Activated B cell treated with CpG ODN at 0.5 μM for 24 hours (primary cell): Measurements from ENCODE around the gene PLTP. TPM values are rescaled to one million over a fixed set of nuclear protein-coding genes. Genes with fewer than 3 reads are reported as not detected.

Source experiments
- ATAC-seq: fragments of 200-7000 bp; cut with Tn5 transposase; one replicate; pipeline ENCODE4 v1.10.0; 2021; ENCODE audit warnings: low read depth, mild to moderate bottlenecking, moderate library complexity
- CTCF ChIA-PET: fragments of 350-600 bp; sonication (Branson Sonifier 250); formaldehyde crosslinking; loops from one replicate; lab custom pipeline; 2021; ENCODE audit warnings: antibody characterized with exemption; lab: Charles Lee
- POLR2A ChIA-PET: fragments of 350-600 bp; sonication (Branson Sonifier 250); formaldehyde crosslinking; loops from one replicate; lab custom pipeline; 2021; ENCODE audit warnings: antibody characterized with exemption; lab: Charles Lee
- DNase-seq: peaks from one replicate; pipeline ENCODE4 v3.0.0; 2022
- H3K27ac Mint-ChIP-seq: one replicate; pipeline ENCODE4 v1.8.0; 2020; ENCODE audit warnings: mixed read lengths
- H3K27me3 Mint-ChIP-seq: one replicate; pipeline ENCODE4 v1.8.0; 2021; ENCODE audit warnings: mixed read lengths
- H3K36me3 Mint-ChIP-seq: one replicate; pipeline ENCODE4 v1.8.0; 2021; ENCODE audit warnings: low read depth, mixed read lengths
- H3K4me1 Mint-ChIP-seq: one replicate; pipeline ENCODE4 v1.8.0; 2021; ENCODE audit warnings: mixed read lengths
- H3K4me3 Mint-ChIP-seq: one replicate; pipeline ENCODE4 v1.8.0; 2020; ENCODE audit warnings: mild to moderate bottlenecking, mixed read lengths
- H3K9me3 Mint-ChIP-seq: one replicate; pipeline ENCODE4 v1.8.0; 2020; ENCODE audit warnings: mixed read lengths
- CTCF ChIP-seq: fragments of 200-600 bp; IDR thresholded peaks from one replicate; pipeline ENCODE4 v1.8.0; 2022; ENCODE audit warnings: antibody characterized with exemption, mild to moderate bottlenecking
- intact Hi-C: fragments of 100-400 bp; cut with micrococcal nuclease; formaldehyde crosslinking; loops from one replicate; pipeline ENCODE4 v1.15.1; 2024
- total RNA-seq: library from RNA; stranded (reverse); gene quantifications from 2 replicates; pipeline ENCODE4 v1.2.3, GENCODE V29; 2022

The PLTP gene
- total RNA-seq, 1 donor from 2014 or later = 2.3 TPM

GRCh38 chr20:45894797-45895196 is 17.2 kb downstream of the PLTP start:
- Mint-ChIP-seq H3K4me3 (no peak overlapping the region), H3K9me3 (no peaks in the 10 kb centered on the region), H3K27ac (no peak overlapping the region), H3K36me3 (peaks cover 43% of the 10 kb centered on the region), H3K27me3 (no peaks in the 10 kb centered on the region), H3K4me1 (peaks cover 28% of the 10 kb centered on the region)
- no peak for TF ChIP-seq CTCF
- intact Hi-C loops = loop anchor here (5.0 kb wide), 1 partner anchor 62 kb away; the partner anchor contains the start of gene SNX21
- ChIA-PET CTCF (no interaction called here), POLR2A (no interaction called here)
- ATAC-seq (no peak), DNase-seq (no peak)

GRCh38 chr20:45893831-45894230 is 18.1 kb downstream of the PLTP start:
- intact Hi-C loops = loop anchor here (5.0 kb wide), 1 partner anchor 62 kb away; the partner anchor contains the start of gene SNX21
- Mint-ChIP-seq H3K36me3 (peaks cover 40% of the 10 kb centered on the region), H3K4me1 (peaks cover 30% of the 10 kb centered on the region), H3K27me3 (no peaks in the 10 kb centered on the region), H3K4me3 (no peak overlapping the region), H3K9me3 (no peaks in the 10 kb centered on the region), H3K27ac (no peak overlapping the region)
- ATAC-seq (no peak), DNase-seq (no peak)
- CTCF ChIA-PET = interaction anchor here (1.5 kb wide), 1 partner anchor 94 kb away, joined by 3 read pairs; no protein-coding TSS in a partner anchor
- TF ChIP-seq CTCF = no peak
- POLR2A ChIA-PET = interaction anchor here (0.9 to 5.6 kb wide), 3 partner anchors 12 to 41 kb away, joined by 4 to 84 read pairs (median 43); partner anchors contain the start of genes PCIF1 and ZSWIM1

- Mint-ChIP-seq H3K9me3 (no peaks in the 10 kb centered on the region), H3K27ac (peak overlapping the region; percentile 1), H3K36me3 (peaks cover 31% of the 10 kb centered on the region), H3K27me3 (no peaks in the 10 kb centered on the region), H3K4me3 (peak overlapping the region; percentile 93), H3K4me1 (peaks cover 30% of the 10 kb centered on the region)
- ChIA-PET CTCF (interaction anchor here (0.6 to 3.7 kb wide), 3 partner anchors 10 to 93 kb away, joined by 3 to 15 read pairs (median 3); partner anchors contain the start of gene PCIF1), POLR2A (interaction anchor here (0.9 to 5.6 kb wide), 6 partner anchors 11 to 56 kb away, joined by 3 to 84 read pairs (median 5); partner anchors contain the start of genes ACOT8, PCIF1 and ZSWIM1)
- intact Hi-C loops = loop anchor here (5.0 kb wide), 1 partner anchor 61 kb away; the partner anchor contains the start of gene SNX21
- ATAC-seq (no peak), DNase-seq (no peak)
- no peak for TF ChIP-seq CTCF
These were observed 19.0 kb downstream of the PLTP start for GRCh38 chr20:45892828-45893500.

GRCh38 chr20:45892049-45892825 is 19.7 kb downstream of the PLTP start:
- no peak for TF ChIP-seq CTCF
- ChIA-PET CTCF (interaction anchor here (0.6 to 3.7 kb wide), 3 partner anchors 10 to 93 kb away, joined by 3 to 15 read pairs (median 3); partner anchors contain the start of gene PCIF1), POLR2A (interaction anchor here (1.0 to 5.6 kb wide), 6 partner anchors 11 to 80 kb away, joined by 3 to 84 read pairs (median 5); partner anchors contain the start of genes ACOT8, PCIF1 and ZSWIM1)
- no peak for ATAC-seq
- Mint-ChIP-seq H3K4me1 (peaks cover 30% of the 10 kb centered on the region), H3K36me3 (peaks cover 30% of the 10 kb centered on the region), H3K4me3 (peak overlapping the region; percentile 93), H3K27me3 (no peaks in the 10 kb centered on the region), H3K27ac (peak overlapping the region; percentile 59), H3K9me3 (no peaks in the 10 kb centered on the region)
- DNase-seq = no peak
- intact Hi-C loops = loop anchor here (5.0 kb wide), 1 partner anchor 60 kb away; the partner anchor contains the start of gene SNX21
